Measurements from ENCODE around the gene MOV10L1.

GRCh38 chr22:50083462-50084079 lies 6.2 kb upstream of the MOV10L1 start:
- TF ChIP-seq CTCF (IDR thresholded peaks at IDR 0.05; ENCODE audit: low read length) (no peak), EZH2 (optimal IDR thresholded peaks at IDR 0.05; ENCODE audit: low read depth, low read length) (no peak), EZH2phosphoT487 (IDR thresholded peaks at IDR 0.05; ENCODE audit: low read length) (no peak)

All from MM.1S (cell line).